H1 (cell line): ENCODE results near the gene SMYD1. TPM values are rescaled to one million over a fixed set of nuclear protein-coding genes. Genes with fewer than 3 reads are reported as not detected.

Source experiments
- CTCF ChIA-PET: fragments of 300-600 bp; sonication (Branson Sonifier 250); formaldehyde crosslinking; loops from one replicate; lab custom pipeline; 2021; ENCODE audit not compliant: partially characterized antibody; lab: Charles Lee
- POLR2A ChIA-PET: fragments of 300-600 bp; sonication (Branson Sonifier 250); formaldehyde crosslinking; loops from one replicate; lab custom pipeline; 2021; ENCODE audit warnings: inconsistent platforms; ENCODE audit not compliant: partially characterized antibody; lab: Charles Lee
- DNase-seq, 2 experiments: peaks; one replicate each; pipeline versions ENCODE4 v3.0.0 to v3.0.0-alpha.2; 2010 to 2022; ENCODE audit warnings: low spot score in 2 of 2, low read depth in 1 of 2, mixed read lengths in 1 of 2
- FAIRE-seq: peaks from 2 replicates; lab custom pipeline; 2011; peaks lifted over from hg19 to GRCh38; lab: Jason Lieb, UNC
- H2AFZ ChIP-seq: 2 replicates; pipeline ENCODE4 v1.8.1; 2012; ENCODE audit warnings: low read length, inconsistent platforms
- H2AK5ac ChIP-seq: 2 replicates; pipeline ENCODE4 v1.6.1; 2013; ENCODE audit warnings: low read depth, low read length
- H2BK120ac ChIP-seq: replicated peaks from 2 replicates; pipeline ENCODE3; 2013; ENCODE audit warnings: low read depth, low read length, inconsistent platforms
- H2BK12ac ChIP-seq: 2 replicates; pipeline ENCODE4 v1.6.1; 2013; ENCODE audit warnings: low read depth, low read length
- H2BK15ac ChIP-seq: 2 replicates; pipeline ENCODE4 v1.6.1; 2013; ENCODE audit warnings: low read length
- H2BK20ac ChIP-seq: 2 replicates; pipeline ENCODE4 v1.6.1; 2013; ENCODE audit warnings: low read length
- H2BK5ac ChIP-seq: 2 replicates; pipeline ENCODE4 v1.6.1; 2013; ENCODE audit warnings: low read depth, low read length
- H3K14ac ChIP-seq: 2 replicates; pipeline ENCODE4 v1.6.1; 2013; ENCODE audit warnings: inconsistent platforms; ENCODE audit not compliant: insufficient read length
- H3K18ac ChIP-seq: 2 replicates; pipeline ENCODE4 v1.6.1; 2013; ENCODE audit warnings: low read length; ENCODE audit errors: extremely low read depth
- H3K23ac ChIP-seq: 2 replicates; pipeline ENCODE4 v1.6.1; 2013; ENCODE audit warnings: inconsistent platforms; ENCODE audit not compliant: insufficient read length
- H3K23me2 ChIP-seq: 2 replicates; pipeline ENCODE4 v1.6.1; 2013; ENCODE audit warnings: low read depth, low read length
- H3K27ac ChIP-seq: 2 replicates; pipeline ENCODE4 v1.6.1; 2011; ENCODE audit warnings: low read depth, low read length, inconsistent platforms
- H3K27me3 ChIP-seq, 4 experiments: replicated peaks in 1 of 4; 1 replicate in 1 of 4; 2 replicates in 3 of 4; pipeline versions ENCODE4 v1.6.1 to v1.8.1; 2011 to 2013; ENCODE audit warnings: low read length in 3 of 4, mild to moderate bottlenecking in 3 of 4, inconsistent platforms in 2 of 4, mixed read lengths in 2 of 4, moderate library complexity in 1 of 4; ENCODE audit not compliant: control insufficient read depth in 3 of 4, insufficient read depth in 3 of 4; ENCODE audit errors: extremely low read depth in 1 of 4
- H3K36me3 ChIP-seq, 4 experiments: 2 replicates each; pipeline versions ENCODE4 v1.6.1 to v1.8.1; 2011 to 2013; ENCODE audit warnings: mild to moderate bottlenecking in 4 of 4, low read length in 3 of 4, moderate library complexity in 2 of 4, control low read depth in 1 of 4, inconsistent platforms in 1 of 4; ENCODE audit not compliant: insufficient read depth in 4 of 4, control insufficient read depth in 2 of 4
- H3K4ac ChIP-seq: replicated peaks from 2 replicates; pipeline ENCODE3; 2013; ENCODE audit warnings: low read length, low read depth, mixed read lengths, inconsistent platforms; ENCODE audit not compliant: insufficient read length
- H3K4me1 ChIP-seq, 4 experiments: replicated peaks in 1 of 4; 1 replicate in 1 of 4; 2 replicates in 3 of 4; pipeline versions ENCODE4 v1.6.1 to v1.8.1; 2011 to 2013; ENCODE audit warnings: low read length in 3 of 4, inconsistent platforms in 2 of 4, mixed read lengths in 1 of 4; ENCODE audit not compliant: insufficient read depth in 4 of 4, control insufficient read depth in 3 of 4
- H3K4me2 ChIP-seq, 2 experiments: 2 replicates each; pipeline versions ENCODE4 v1.6.1 to v1.8.1; 2011 to 2013; ENCODE audit warnings: low read depth in 2 of 2, low read length in 2 of 2, control low read depth in 1 of 2, inconsistent platforms in 1 of 2, mild to moderate bottlenecking in 1 of 2; ENCODE audit not compliant: insufficient read depth in 1 of 2
- H3K4me3 ChIP-seq, 4 experiments: fragments of 200-600, 300-600 bp in 1 of 4; sonication (generic), shearing (Covaris generic), sonication (Bioruptor Twin) in 1 of 4; 2 replicates each; pipeline versions ENCODE4 v1.5.1 to v1.8.1; 2011 to 2016; ENCODE audit warnings: low read length in 4 of 4, low read depth in 3 of 4, control low read depth in 2 of 4, inconsistent platforms in 2 of 4, mild to moderate bottlenecking in 2 of 4, mixed read lengths in 1 of 4, moderate library complexity in 1 of 4; ENCODE audit not compliant: insufficient read depth in 2 of 4; ENCODE audit errors: extremely low read depth in 1 of 4
- H3K56ac ChIP-seq: replicated peaks from 2 replicates; pipeline ENCODE3; 2013; ENCODE audit warnings: low read depth, mild to moderate bottlenecking, mixed read lengths, low read length, inconsistent platforms; ENCODE audit not compliant: insufficient read length
- H3K79me1 ChIP-seq: 2 replicates; pipeline ENCODE4 v1.6.1; 2013; ENCODE audit warnings: low read depth, low read length, control low read depth
- H3K79me2 ChIP-seq, 2 experiments: 2 replicates each; pipeline versions ENCODE4 v1.6.1 to v1.8.1; 2012 to 2013; ENCODE audit warnings: low read length in 2 of 2, mild to moderate bottlenecking in 2 of 2, inconsistent platforms in 1 of 2; ENCODE audit not compliant: insufficient read depth in 2 of 2, control insufficient read depth in 1 of 2
- H3K9ac ChIP-seq, 4 experiments: replicated peaks in 1 of 4; 1 replicate in 1 of 4; 2 replicates in 3 of 4; pipeline versions ENCODE4 v1.6.1 to v1.8.1; 2011 to 2013; ENCODE audit warnings: low read depth in 3 of 4, low read length in 3 of 4, control low read depth in 2 of 4, mild to moderate bottlenecking in 2 of 4, moderate library complexity in 2 of 4, inconsistent platforms in 1 of 4; ENCODE audit errors: extremely low read depth in 1 of 4
- H3K9me3 ChIP-seq, 2 experiments: 2 replicates each; pipeline versions ENCODE4 v1.6.1 to v1.8.1; 2012 to 2013; ENCODE audit warnings: mild to moderate bottlenecking in 2 of 2, moderate library complexity in 2 of 2, control low read depth in 1 of 2, inconsistent platforms in 1 of 2, low read depth in 1 of 2, low read length in 1 of 2, mixed read lengths in 1 of 2; ENCODE audit not compliant: insufficient read depth in 2 of 2
- H4K20me1 ChIP-seq, 2 experiments: replicated peaks in 1 of 2; 2 replicates each; pipeline versions ENCODE3 to v1.8.1; 2011 to 2013; ENCODE audit warnings: inconsistent platforms in 2 of 2, low read length in 2 of 2, mild to moderate bottlenecking in 1 of 2; ENCODE audit not compliant: insufficient read depth in 2 of 2, control insufficient read depth in 1 of 2
- H4K5ac ChIP-seq: 2 replicates; pipeline ENCODE4 v1.6.1; 2013; ENCODE audit warnings: low read length, low read depth, mixed read lengths, inconsistent platforms; ENCODE audit not compliant: insufficient read length
- H4K8ac ChIP-seq: 2 replicates; pipeline ENCODE4 v1.8.0; 2013; ENCODE audit warnings: mild to moderate bottlenecking, moderate library complexity, low read length, inconsistent platforms; ENCODE audit not compliant: insufficient read depth; ENCODE audit errors: extremely low read depth
- H4K91ac ChIP-seq: replicated peaks from 2 replicates; pipeline ENCODE3; 2013; ENCODE audit warnings: low read length, mixed read lengths, inconsistent platforms; ENCODE audit not compliant: insufficient read length
- ASH2L ChIP-seq: fragments of 200-600, 300-600 bp; sonication (generic); IDR thresholded peaks from one replicate; pipeline ENCODE4 v1.7.1; 2017; ENCODE audit warnings: low read length
- EGR1 ChIP-seq: IDR thresholded peaks from 2 replicates; pipeline ENCODE4 v1.6.1; 2011; ENCODE audit warnings: low read depth, low read length, borderline replicate concordance
- SRF ChIP-seq: IDR thresholded peaks from 2 replicates; pipeline ENCODE4 v1.6.1; 2011; ENCODE audit warnings: mild to moderate bottlenecking, low read depth, low read length, moderate library complexity
- SUZ12 ChIP-seq: fragments of 200-600 bp; sonication (generic); IDR thresholded peaks from 2 replicates; pipeline ENCODE4 v1.6.1; 2012; ENCODE audit warnings: mild to moderate bottlenecking, inconsistent platforms, low read length, moderate library complexity, mixed read lengths
- WGBS, 2 experiments: shearing (Covaris generic) in 1 of 2; methylation state at CpG; one replicate each; pipeline versions ENCODE4 v1.1.6 to v1.1.7; 2013 to 2015; ENCODE audit warnings: low lambda C conversion rate in 2 of 2, mixed read lengths in 2 of 2, inconsistent platforms in 1 of 2, low coverage in 1 of 2, missing lambda C conversion rate in 1 of 2; ENCODE audit not compliant: insufficient replicate concordance in 2 of 2, insufficient coverage in 1 of 2, insufficient read length in 1 of 2; ENCODE audit errors: extremely low coverage in 1 of 2, missing lambda C conversion rate in 1 of 2; 5-methylcytosine and 5-hydroxymethylcytosine counted together
- polyA plus RNA-seq, 7 experiments: library from polyadenylated mRNA; depleted of rRNA in 3 of 7; stranded (reverse) in 5 of 7; unstranded in 2 of 7; fragments of >200 nt in 5 of 7; fragments of 200-250 nt in 2 of 7; gene quantifications; 1 replicate in 5 of 7; 2 replicates in 1 of 7; 4 replicates in 1 of 7; pipeline versions ENCODE4 v1.2.1 to v1.2.3, GENCODE V29; 2011 to 2013; ENCODE audit warnings: missing spikeins in 2 of 7, mixed read lengths in 2 of 7
- total RNA-seq: library from RNA; stranded (reverse); fragmentation: NEBNext Ultra II Directional; extraction: Animal tissue kit (Norgen Biotek cat#: 25700); gene quantifications from 2 replicates; pipeline ENCODE4 v1.2.1, GENCODE V29; 2021

SMYD1 gene
- total and polyA plus RNA-seq, 2 of the 8 experiments (the other 6 are each of a cell fraction or from before 2014, with no cell fraction given): 0.06 TPM; not detected in 1

DNA sequence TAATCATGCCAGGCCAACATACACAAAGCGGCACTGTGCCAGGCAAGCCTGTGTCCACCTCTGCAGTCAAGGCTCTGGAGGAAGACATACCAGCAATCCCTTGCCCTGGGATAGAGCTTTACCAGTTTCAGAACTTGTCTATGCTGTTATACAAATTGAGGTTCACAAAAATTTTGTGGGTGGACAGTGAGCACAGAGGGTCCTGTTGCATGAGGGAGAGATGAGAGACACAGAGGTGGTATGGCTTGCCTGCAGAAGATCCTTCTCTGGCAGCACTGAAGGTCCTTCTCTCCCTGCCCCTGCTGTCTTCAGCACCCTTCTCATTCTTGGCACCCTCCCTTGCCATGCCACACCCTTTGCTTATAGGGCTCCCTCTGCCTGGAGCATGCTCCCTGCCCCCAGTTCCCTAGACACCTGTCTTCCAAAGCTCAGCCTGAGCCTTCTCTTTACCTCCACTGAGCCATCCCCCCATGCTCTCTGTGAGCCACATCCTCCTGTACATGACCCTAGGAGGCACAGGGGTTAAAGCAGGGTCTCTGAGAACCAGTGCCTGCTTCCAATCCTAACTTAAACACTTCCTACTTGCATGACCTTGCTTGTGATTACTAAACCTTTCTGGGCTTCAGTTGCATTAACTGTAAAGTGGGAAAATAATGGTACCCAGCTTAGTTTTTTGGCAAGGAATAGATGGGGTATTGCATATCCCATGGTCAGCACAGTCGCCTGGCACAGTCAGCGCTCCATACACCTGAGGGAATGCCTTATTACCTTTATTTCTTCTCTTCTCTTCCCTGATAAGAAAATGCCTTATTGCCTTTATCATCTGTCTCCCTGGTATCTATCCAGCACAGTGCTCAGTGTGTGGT is 59.4 kb downstream of the SMYD1 start:
- Histone ChIP-seq H3K79me2 (no peaks in the 10 kb centered on the region), H2BK20ac (no peak overlapping the region), H3K23ac (no peak overlapping the region), H4K20me1 (no peaks in the 10 kb centered on the region), H3K23me2 (no peaks in the 10 kb centered on the region; the same call in 1 of the 2 replicates), H3K27ac (no peak overlapping the region), H3K27me3 (no peaks in the 10 kb centered on the region), H3K9ac (no peak overlapping the region), H2BK120ac (no peak overlapping the region), H3K4me2 (no peak overlapping the region), H3K18ac (no peak overlapping the region), H3K4me1 (no peaks in the 10 kb centered on the region), H4K91ac (no peak overlapping the region), H3K79me1 (no peaks in the 10 kb centered on the region; the same call in 1 of the 2 replicates), H4K5ac (no peak overlapping the region), H2BK15ac (no peak overlapping the region), H3K4ac (no peak overlapping the region), H2BK5ac (no peak overlapping the region), H2AK5ac (no peak overlapping the region), H2AFZ (no peak overlapping the region), H3K36me3 (no peaks in the 10 kb centered on the region), H2BK12ac (no peak overlapping the region), H4K8ac (no peak overlapping the region), H3K56ac (no peak overlapping the region), H3K4me3 (no peak overlapping the region), H3K9me3 (no peaks in the 10 kb centered on the region), H3K14ac (no peak overlapping the region)
- ChIA-PET POLR2A (interaction anchor here (0.8 kb wide), 1 partner anchor 20 kb away, joined by 3 read pairs; no protein-coding TSS in a partner anchor), CTCF (interaction anchor here (0.7 to 2.6 kb wide), 4 partner anchors 12 to 66 kb away, joined by 3 to 8 read pairs (median 4); no protein-coding TSS in a partner anchor)
- FAIRE-seq: no peak
- TF ChIP-seq SRF: no peak
- no peak for TF ChIP-seq ASH2L
- no peak for TF ChIP-seq EGR1
- TF ChIP-seq SUZ12: no peak
- WGBS, 2 experiments: 89% methylated on average over 2 of the region's 3 CpGs; no CpG with 5 or more reads in 1 of the 2 experiments
- DNase-seq: no peak
